Measurements from ENCODE around the gene PIAS1. TPM values are rescaled to one million over a fixed set of nuclear protein-coding genes. Genes with fewer than 3 reads are reported as not detected.

Gene PIAS1
- total and polyA plus RNA-seq, 2 donors (not counting 3 experiments of a cell fraction or from before 2014, with no cell fraction given) = 23.7 to 24.2 TPM

GRCh38 chr15:68232937-68233336 is 178.8 kb downstream of the PIAS1 start:
- CTCF ChIA-PET = no interaction called here
- BruUV-seq (replicated peaks) = no TSS peak

More at GRCh38 chr15:68232937-68233336, 178.8 kb downstream of the PIAS1 start:
- no peak for DNase-seq (ENCODE audit: low read depth, low spot score)
- dilution Hi-C loops (cut with MboI; ENCODE audit: extremely low pct_ligation_motif_present, low sequenced_read_pairs) = no loop called here
- Histone ChIP-seq H3K4me1 (ENCODE audit: control insufficient read depth, extremely low read depth, insufficient read depth, low read length) (peaks cover 15% of the 10 kb centered on the region), H3K36me3 (ENCODE audit: control insufficient read depth in 2 of 2, extremely low read depth in 1 of 2, insufficient read depth in 2 of 2, low read length in 2 of 2) (no peaks in the 10 kb centered on the region), H3K27me3 (ENCODE audit: control insufficient read depth in 2 of 2, insufficient read depth in 2 of 2, low read length in 2 of 2) (no peaks in the 10 kb centered on the region), H2AFZ (ENCODE audit: low read depth, low read length) (no peak overlapping the region), H3K9me3 (replicated peaks; ENCODE audit: control insufficient read depth, insufficient read depth, low read length) (no peaks in the 10 kb centered on the region), H3K9ac (replicated peaks; ENCODE audit: extremely low read depth, insufficient read depth, low read length) (no peak overlapping the region), H3K27ac (ENCODE audit: insufficient read depth, low read depth, low read length) (no peak overlapping the region), H3K79me2 (ENCODE audit: control insufficient read depth, insufficient read depth, low read length) (peaks cover 12% of the 10 kb centered on the region), H4K20me1 (replicated peaks; ENCODE audit: control insufficient read depth, extremely low read depth, insufficient read depth, low read length) (no peaks in the 10 kb centered on the region), H3K4me2 (ENCODE audit: insufficient read depth, low read length) (no peak overlapping the region), H3K4me3 (replicated peaks in 1 of 3; ENCODE audit: insufficient read depth in 1 of 3, low read depth in 1 of 3, low read length in 3 of 3) (no peak overlapping the region), H3K9me1 (replicated peaks; ENCODE audit: control insufficient read depth, extremely low read depth, insufficient read depth, low read length) (no peaks in the 10 kb centered on the region)
- intact Hi-C loops (cut with micrococcal nuclease) = no loop called here
- POLR2A ChIA-PET = no interaction called here
- TF ChIP-seq JUN (IDR thresholded peaks at IDR 0.05; ENCODE audit: borderline replicate concordance, insufficient read depth, insufficient read length, low read depth) (no peak), FOS (IDR thresholded peaks at IDR 0.05; ENCODE audit: borderline replicate concordance, insufficient read depth, low read length) (no peak), POLR2AphosphoS5 (IDR thresholded peaks at IDR 0.05; ENCODE audit: insufficient read depth, low read depth, low read length) (no peak), EZH2 (IDR thresholded peaks at IDR 0.05; ENCODE audit: borderline replicate concordance, low read depth, low read length, severe bottlenecking) (no peak), POLR2A (IDR thresholded peaks at IDR 0.05; ENCODE audit: low read depth, low read length) (no peak), MYC (IDR thresholded peaks at IDR 0.05; ENCODE audit: low read depth, low read length) (no peak), MAX (IDR thresholded peaks at IDR 0.05; ENCODE audit: insufficient read depth, insufficient read length) (no peak), CTCF (IDR thresholded peaks at IDR 0.05; ENCODE audit: extremely low read depth in 1 of 2, insufficient read depth in 1 of 2, low read depth in 1 of 2, low read length in 2 of 2) (no peak)
- no peak for FAIRE-seq

Measured in endothelial cell of umbilical vein (primary cell).